GM23248 (cell line): ENCODE data around the gene SPRR2D.

ENCODE experiments used
- EZH2 ChIP-seq: fragments of 200-600 bp; sonication (generic); IDR thresholded peaks from 2 replicates; pipeline ENCODE4 v1.6.1; 2018; ENCODE audit warnings: antibody characterized with exemption, mild to moderate bottlenecking; ENCODE audit not compliant: insufficient read depth, poor library complexity, severe bottlenecking
- EZH2phosphoT487 ChIP-seq: fragments of 200-600 bp; sonication (generic); IDR thresholded peaks from 2 replicates; pipeline ENCODE4 v1.6.1; 2018; ENCODE audit warnings: antibody characterized with exemption, moderate library complexity, mild to moderate bottlenecking, low read depth; ENCODE audit not compliant: insufficient read depth

DNA sequence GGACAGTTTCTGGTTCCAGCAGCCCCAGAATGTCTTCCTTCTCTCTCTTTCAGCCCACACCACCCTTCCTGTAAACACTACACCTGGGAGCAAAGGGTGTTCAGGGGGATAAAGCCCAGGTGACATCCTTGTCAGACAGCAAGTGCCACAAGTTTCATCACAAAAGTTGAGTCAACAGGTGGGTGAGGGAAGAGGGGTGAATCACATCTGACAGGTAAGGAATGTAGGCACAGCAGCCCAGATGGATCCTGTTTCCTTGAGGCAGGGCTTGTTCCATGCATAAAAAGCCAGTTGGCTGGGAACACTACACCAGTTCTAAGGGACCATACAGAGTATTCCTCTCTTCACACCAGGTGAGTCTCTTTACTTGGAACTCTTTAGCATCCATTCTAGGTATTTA is 10.0 kb downstream of the SPRR2D start, which contains the start of gene SPRR1B:
- TF ChIP-seq EZH2 (no peak), EZH2phosphoT487 (no peak)
